Immature natural killer cell (primary cell): ENCODE measurements around the gene ZNF281. TPM values are rescaled to one million over a fixed set of nuclear protein-coding genes. Genes with fewer than 3 reads are reported as not detected.
"Not testable (repeated sequence)": the region's sequence is repeated elsewhere in the genome, so short reads cannot be mapped to it uniquely, and the experiment has no call there.

Experiments
- DNase-seq, 3 donors: peaks; one replicate each; pipeline ENCODE4 v3.0.0; 2022; ENCODE audit warnings: mixed read lengths in 1 of 3
- H3K27ac Mint-ChIP-seq, 6 donors: one replicate each; pipeline ENCODE4 v1.8.0; 2020; ENCODE audit warnings: mixed read lengths in 6 of 6, mild to moderate bottlenecking in 5 of 6, inconsistent platforms in 4 of 6, moderate library complexity in 3 of 6
- H3K27me3 Mint-ChIP-seq, 3 donors: one replicate each; pipeline ENCODE4 v1.8.0; 2020 to 2021; ENCODE audit warnings: low read depth in 3 of 3, mild to moderate bottlenecking in 3 of 3, mixed read lengths in 3 of 3, moderate library complexity in 3 of 3, inconsistent platforms in 1 of 3
- H3K36me3 Mint-ChIP-seq, 3 donors: one replicate each; pipeline ENCODE4 v1.8.0; 2020; ENCODE audit warnings: mixed read lengths in 3 of 3, inconsistent platforms in 2 of 3, mild to moderate bottlenecking in 2 of 3
- H3K4me1 Mint-ChIP-seq, 2 donors: one replicate each; pipeline ENCODE4 v1.8.0; 2020; ENCODE audit warnings: inconsistent platforms in 2 of 2, mild to moderate bottlenecking in 2 of 2, mixed read lengths in 2 of 2, moderate library complexity in 1 of 2
- H3K4me3 Mint-ChIP-seq, 5 donors: one replicate each; pipeline ENCODE4 v1.8.0; 2020; ENCODE audit warnings: mild to moderate bottlenecking in 5 of 5, mixed read lengths in 5 of 5, inconsistent platforms in 3 of 5, moderate library complexity in 3 of 5
- H3K9me3 Mint-ChIP-seq, 6 donors: one replicate each; pipeline ENCODE4 v1.8.0; 2020; ENCODE audit warnings: mild to moderate bottlenecking in 6 of 6, mixed read lengths in 6 of 6, inconsistent platforms in 4 of 6, moderate library complexity in 3 of 6
- polyA plus RNA-seq, 3 donors: library from polyadenylated mRNA; unstranded; fragments of 300-500 nt; fragmentation: Illumina TruSeq; gene quantifications; one replicate each; pipeline ENCODE4 v1.2.3, GENCODE V29; 2021

ZNF281 gene
- polyA plus RNA-seq, 3 donors from 2014 or later: 15.3 to 33.3 (median 27.3) TPM

- no peak for DNase-seq
- Mint-ChIP-seq H3K4me1 (peaks cover 14 to 15% of the 10 kb centered on the region in 2 donors), H3K9me3 (no peaks in the 10 kb centered on the region), H3K27me3 (peaks cover 0 to 2% (median 0%) of the 10 kb centered on the region in 3 donors), H3K27ac (no peak overlapping the region), H3K36me3 (no peaks in the 10 kb centered on the region), H3K4me3 (no peak overlapping the region)
These were observed 50.1 kb downstream of the ZNF281 start for GRCh38 chr1:200359610-200360163.

GRCh38 chr1:200357925-200358324, 51.9 kb downstream of the ZNF281 start:
- H3K27me3 Mint-ChIP-seq, H3K27ac Mint-ChIP-seq, H3K36me3 Mint-ChIP-seq, H3K9me3 Mint-ChIP-seq, DNase-seq, H3K4me3 Mint-ChIP-seq: not testable (repeated sequence)
- peaks cover 27 to 32% of the 10 kb centered on the region in 2 donors for H3K4me1 Mint-ChIP-seq

DNA sequence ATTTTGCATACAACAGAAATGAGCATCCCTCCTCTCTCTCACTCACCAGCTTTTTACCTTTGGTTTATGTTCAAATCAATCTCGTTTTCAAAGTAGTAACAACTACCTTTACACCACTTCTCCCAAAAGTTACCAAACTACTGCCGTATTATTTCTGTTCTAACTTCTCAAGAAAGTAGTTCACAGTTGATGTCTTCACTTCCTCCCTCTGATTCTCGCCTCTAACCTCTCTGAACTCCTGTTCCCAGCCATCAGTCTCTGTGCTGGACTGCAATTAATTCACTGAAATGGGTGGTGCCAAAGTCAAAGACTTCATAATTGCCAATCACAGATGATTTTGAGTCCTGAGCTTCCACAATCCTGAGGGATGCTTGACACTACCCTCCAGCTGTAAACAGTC, 54.0 kb downstream of the ZNF281 start:
- H3K4me1 Mint-ChIP-seq: peaks cover 42 to 51% of the 10 kb centered on the region in 2 donors
- H3K9me3 Mint-ChIP-seq: no peaks in the 10 kb centered on the region
- DNase-seq: no peak
- peak overlapping the region; percentile 16 to 75 (median 45) for H3K4me3 Mint-ChIP-seq
- no peaks in the 10 kb centered on the region for H3K36me3 Mint-ChIP-seq
- H3K27me3 Mint-ChIP-seq: peaks cover 0 to 2% (median 0%) of the 10 kb centered on the region in 3 donors
- peak overlapping the region; percentile 32 to 88 (median 78) for H3K27ac Mint-ChIP-seq

Other genes starting within 250 kb of the ZNF281 start
- under 1 TPM in 2 of 3 donors, not detected in 1; 0.02 to 0.16 TPM for gene KIF14, start 210.7 kb upstream of the ZNF281 start, polyA plus RNA-seq